ENCODE measurements around the gene SLC44A2.

Gene SLC44A2

GRCh38 chr19:10625003-10625761 is at the start of gene SLC44A2:
Gene SLC44A2 (plus strand): TSS chr19:10625553. CDS start chr19:10625634, 81 bp downstream.
- Mint-ChIP-seq H3K36me3 (ENCODE audit: low read depth) (peaks cover 17% of the 10 kb centered on the region), H3K27ac (peak within 1 kb of the TSS; percentile 83 to 91 (median 87)), H3K27me3 (ENCODE audit: low read depth) (no peaks in the 10 kb centered on the region), H3K4me3 (peak within 1 kb of the TSS; percentile 86 to 92 (median 86)), H3K9me3 (no peaks in the 10 kb centered on the region), H3K4me1 (peaks cover 4% of the 10 kb centered on the region)
- no peak for TF ChIP-seq CTCF (IDR thresholded peaks at IDR 0.05; ENCODE audit: unreplicated experiment in 3 of 3)

- Mint-ChIP-seq H3K9me3 (no peaks in the 10 kb centered on the region), H3K4me1 (peaks cover 5% of the 10 kb centered on the region)
- no peak for TF ChIP-seq CTCF (IDR thresholded peaks at IDR 0.05; ENCODE audit: unreplicated experiment in 3 of 3)
These were observed 47.4 kb upstream of the SLC44A2 start for GRCh38 chr19:10577951-10578350.

GRCh38 chr19:10580979-10581631 is 44.2 kb upstream of the SLC44A2 start:
- H3K27ac Mint-ChIP-seq = peak overlapping the region in 2 of 3 experiments; percentile 10 to 19
- peak overlapping the region in 1 of 3 experiments; percentile 14 for H3K4me3 Mint-ChIP-seq
- peaks cover 5% of the 10 kb centered on the region for H3K4me1 Mint-ChIP-seq
- H3K27me3 Mint-ChIP-seq (ENCODE audit: low read depth) = peaks cover 28% of the 10 kb centered on the region
- peak; percentile 98 to 99 (median 99) for TF ChIP-seq CTCF (IDR thresholded peaks at IDR 0.05; ENCODE audit: unreplicated experiment in 3 of 3)
- no peaks in the 10 kb centered on the region for H3K9me3 Mint-ChIP-seq
- H3K36me3 Mint-ChIP-seq (ENCODE audit: low read depth) = peaks cover 3% of the 10 kb centered on the region

More at GRCh38 chr19:10577951-10578350, 47.4 kb upstream of the SLC44A2 start:
- no peak overlapping the region for H3K4me3 Mint-ChIP-seq
- H3K27ac Mint-ChIP-seq = no peak overlapping the region
- peaks cover under 1% of the 10 kb centered on the region for H3K27me3 Mint-ChIP-seq (ENCODE audit: low read depth)
- peaks cover 3% of the 10 kb centered on the region for H3K36me3 Mint-ChIP-seq (ENCODE audit: low read depth)

- Mint-ChIP-seq H3K4me3 (no peak overlapping the region), H3K4me1 (peaks cover 5% of the 10 kb centered on the region), H3K27me3 (ENCODE audit: low read depth) (peaks cover 37% of the 10 kb centered on the region), H3K27ac (no peak overlapping the region), H3K36me3 (ENCODE audit: low read depth) (peaks cover 3% of the 10 kb centered on the region), H3K9me3 (peaks cover 3% of the 10 kb centered on the region)
- no peak for TF ChIP-seq CTCF (IDR thresholded peaks at IDR 0.05; ENCODE audit: unreplicated experiment in 3 of 3)
These were observed 43.3 kb upstream of the SLC44A2 start for GRCh38 chr19:10582091-10582490.

- no peak overlapping the region for H3K27ac Mint-ChIP-seq
- H3K4me1 Mint-ChIP-seq = peaks cover 5% of the 10 kb centered on the region
- TF ChIP-seq CTCF (IDR thresholded peaks at IDR 0.05; ENCODE audit: unreplicated experiment in 3 of 3) = no peak
- H3K27me3 Mint-ChIP-seq (ENCODE audit: low read depth) = peaks cover 48% of the 10 kb centered on the region
- H3K4me3 Mint-ChIP-seq = no peak overlapping the region
- peaks cover 10% of the 10 kb centered on the region for H3K36me3 Mint-ChIP-seq (ENCODE audit: low read depth)
- H3K9me3 Mint-ChIP-seq = peaks cover 8% of the 10 kb centered on the region
These were observed 42.1 kb upstream of the SLC44A2 start for GRCh38 chr19:10583036-10583776.

Measured in nephron (organoid).